ENCODE measurements around the gene RPUSD1. TPM values are rescaled to one million over a fixed set of nuclear protein-coding genes. Genes with fewer than 3 reads are reported as not detected.

RPUSD1 gene
- total and polyA plus RNA-seq, 4 donors, result 8.2 to 25.6 (median 23.5) TPM

DNA sequence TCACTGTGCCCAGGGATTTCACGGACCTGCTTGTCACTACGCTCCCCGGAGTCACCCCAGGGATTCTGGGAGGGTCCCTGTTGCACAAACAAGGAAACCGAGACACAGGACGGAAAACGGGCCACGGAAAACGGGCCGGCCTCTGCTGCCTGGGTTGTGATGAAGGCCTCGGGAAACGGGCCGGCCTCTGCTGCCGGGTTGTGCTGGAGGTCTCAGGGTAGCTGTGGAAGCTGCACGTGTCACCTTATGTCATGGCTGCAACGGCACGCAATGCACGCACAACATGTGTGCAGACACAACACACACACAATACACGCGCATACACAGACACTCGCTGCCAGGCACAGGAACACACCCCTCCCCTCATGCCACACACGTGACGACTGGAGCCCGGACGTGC, 39.3 kb upstream of the RPUSD1 start:
- ATAC-seq (ENCODE audit: insufficient read depth, low FRiP score) (no peak), DNase-seq (no peak)
- Histone ChIP-seq H3K4me1 (ENCODE audit: control insufficient read depth in 5 of 5, insufficient read depth in 5 of 5, low read length in 5 of 5) (peaks cover 0 to 12% (median 6%) of the 10 kb centered on the region in 5 donors), H3K27me3 (ENCODE audit: control insufficient read depth in 3 of 3, insufficient read depth in 3 of 3, low read length in 2 of 3) (peaks cover 3 to 5% (median 3%) of the 10 kb centered on the region in 3 donors), H3K36me3 (ENCODE audit: control insufficient read depth in 4 of 4, insufficient read depth in 4 of 4, low read length in 4 of 4) (no peaks in the 10 kb centered on the region), H3K9me3 (ENCODE audit: control insufficient read depth in 4 of 4, insufficient read depth in 3 of 4, low read length in 3 of 4) (peaks cover 0 to 2% (median 0%) of the 10 kb centered on the region in 4 donors), H3K9ac (ENCODE audit: insufficient read depth in 1 of 2, low read length in 2 of 2) (no peak overlapping the region), H3K27ac (ENCODE audit: low read depth in 1 of 2, low read length in 1 of 2) (no peak overlapping the region), H3K4me3 (no peak overlapping the region)
- no peak for TF ChIP-seq CTCF (IDR thresholded peaks at IDR 0.05; ENCODE audit: control extremely low read depth, extremely low read depth)
- 92 to 94% methylated on average over 24 of the region's 24 CpGs for WGBS, 2 donors

GRCh38 chr16:825341-826061, 37.3 kb upstream of the RPUSD1 start:
- Histone ChIP-seq H3K4me1 (ENCODE audit: control insufficient read depth in 5 of 5, insufficient read depth in 5 of 5, low read length in 5 of 5) (peaks cover 0 to 9% (median 5%) of the 10 kb centered on the region in 5 donors), H3K9ac (ENCODE audit: insufficient read depth in 1 of 2, low read length in 2 of 2) (no peak overlapping the region), H3K27me3 (ENCODE audit: control insufficient read depth in 3 of 3, insufficient read depth in 3 of 3, low read length in 2 of 3) (peaks cover 0 to 8% (median 3%) of the 10 kb centered on the region in 3 donors), H3K27ac (ENCODE audit: low read depth in 1 of 2, low read length in 1 of 2) (no peak overlapping the region), H3K9me3 (ENCODE audit: control insufficient read depth in 4 of 4, insufficient read depth in 3 of 4, low read length in 3 of 4) (peaks cover 0 to 2% (median 0%) of the 10 kb centered on the region in 4 donors), H3K36me3 (ENCODE audit: control insufficient read depth in 4 of 4, insufficient read depth in 4 of 4, low read length in 4 of 4) (no peaks in the 10 kb centered on the region), H3K4me3 (no peak overlapping the region)
- no peak for TF ChIP-seq CTCF (IDR thresholded peaks at IDR 0.05; ENCODE audit: control extremely low read depth, extremely low read depth)
- ATAC-seq (ENCODE audit: insufficient read depth, low FRiP score) (no peak), DNase-seq (peak; percentile 48 to 59 (median 54))
- WGBS, 2 donors, result 40 to 67% methylated on average over 33 to 36 of the region's 36 CpGs

- Histone ChIP-seq H3K27me3 (ENCODE audit: control insufficient read depth in 3 of 3, insufficient read depth in 3 of 3, low read length in 2 of 3) (peaks cover 0 to 8% (median 3%) of the 10 kb centered on the region in 3 donors), H3K9me3 (ENCODE audit: control insufficient read depth in 4 of 4, insufficient read depth in 3 of 4, low read length in 3 of 4) (peaks cover 0 to 2% (median 0%) of the 10 kb centered on the region in 4 donors), H3K27ac (ENCODE audit: low read depth in 1 of 2, low read length in 1 of 2) (no peak overlapping the region), H3K4me1 (ENCODE audit: control insufficient read depth in 5 of 5, insufficient read depth in 5 of 5, low read length in 5 of 5) (peaks cover 0 to 9% (median 5%) of the 10 kb centered on the region in 5 donors), H3K4me3 (no peak overlapping the region), H3K36me3 (ENCODE audit: control insufficient read depth in 4 of 4, insufficient read depth in 4 of 4, low read length in 4 of 4) (no peaks in the 10 kb centered on the region), H3K9ac (ENCODE audit: insufficient read depth in 1 of 2, low read length in 2 of 2) (no peak overlapping the region)
- no peak for TF ChIP-seq CTCF (IDR thresholded peaks at IDR 0.05; ENCODE audit: control extremely low read depth, extremely low read depth)
- DNase-seq (no peak), ATAC-seq (ENCODE audit: insufficient read depth, low FRiP score) (no peak)
- 91 to 92% methylated on average over 25 of the region's 25 CpGs for WGBS, 2 donors
Observed at GRCh38 chr16:824601-825000, 36.4 kb upstream of the RPUSD1 start.

Data from lung (tissue), 12 donors.